HG03342 (cell line): ENCODE measurements around the gene TRRAP.
"Not testable (repeated sequence)": the region's sequence is repeated elsewhere in the genome, so short reads cannot be mapped to it uniquely, and the experiment has no call there.

Experiments used
- ATAC-seq: cut with Tn5 transposase; IDR thresholded peaks from one replicate; pipeline ENCODE4 v1.9.1; 2021; ENCODE audit warnings: mild to moderate bottlenecking, moderate library complexity; ENCODE audit not compliant: unreplicated experiment

Gene TRRAP

GRCh38 chr7:99040104-99040958, 162.0 kb downstream of the TRRAP start:
- ATAC-seq = no peak

- ATAC-seq = no peak
Measured at GRCh38 chr7:99041526-99041925, 163.2 kb downstream of the TRRAP start.

GRCh38 chr7:99042957-99043356, 164.6 kb downstream of the TRRAP start:
- no peak for ATAC-seq

DNA sequence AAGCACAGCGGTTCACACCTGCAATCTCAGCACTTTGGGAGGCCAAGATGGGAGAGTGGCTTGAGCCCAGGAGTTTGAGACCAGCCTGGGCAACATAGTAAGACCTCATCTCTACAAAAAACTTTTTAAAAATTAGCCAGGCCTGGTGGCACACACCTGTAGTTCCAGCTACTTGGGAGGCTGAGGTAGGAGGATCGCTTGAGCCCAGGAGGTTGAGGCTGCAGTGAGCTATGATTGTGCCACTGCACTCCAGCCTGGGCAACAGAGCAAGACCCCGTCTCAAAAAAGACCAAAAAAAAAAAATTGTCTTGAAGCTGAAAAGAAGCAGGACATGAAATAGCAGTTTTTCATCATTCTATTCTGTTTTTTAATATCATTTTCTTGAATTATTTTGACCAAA, 166.5 kb downstream of the TRRAP start:
- not testable (repeated sequence) for ATAC-seq

DNA sequence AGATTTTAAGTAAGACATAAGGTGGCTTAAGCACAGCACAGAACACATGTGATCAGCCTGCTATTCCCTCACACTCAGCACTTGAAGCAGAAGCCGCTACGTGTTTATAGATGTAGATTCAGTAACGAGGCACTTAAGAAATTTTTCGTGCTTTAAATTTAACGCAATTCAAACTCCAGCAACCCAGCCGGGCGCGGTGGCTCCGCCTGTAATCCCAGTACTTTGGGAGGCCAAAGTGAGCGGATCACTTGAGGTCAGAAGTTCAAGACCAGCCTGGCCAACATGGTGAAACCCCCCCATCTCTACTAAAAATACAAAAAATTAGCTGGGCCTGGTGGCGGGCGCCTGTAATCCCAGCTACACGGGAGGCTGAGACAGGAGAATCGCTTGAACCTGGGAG, 167.9 kb downstream of the TRRAP start:
- ATAC-seq = not testable (repeated sequence)

GRCh38 chr7:99046722-99047121, 168.4 kb downstream of the TRRAP start:
- ATAC-seq = no peak

- ATAC-seq = no peak
Measured at GRCh38 chr7:99047526-99048077, 169.3 kb downstream of the TRRAP start.

DNA sequence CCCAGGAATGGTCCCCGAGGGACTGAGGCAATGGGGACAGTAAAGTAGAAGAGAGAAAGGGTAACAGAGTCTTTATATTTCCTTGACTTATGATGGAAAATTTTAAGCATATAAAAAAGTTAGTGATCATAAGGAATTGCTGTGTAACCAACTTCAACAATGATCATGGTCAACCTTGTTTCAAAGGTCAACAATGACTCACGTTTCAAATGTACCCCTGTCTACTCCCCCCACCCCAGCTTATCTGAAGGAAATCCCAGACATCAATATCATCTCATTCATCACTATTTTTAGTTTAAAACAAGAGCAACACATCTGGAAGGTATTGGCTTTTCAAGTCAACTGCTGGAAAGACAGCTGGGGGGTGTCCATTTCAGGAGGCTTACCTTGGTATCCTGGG, 172.6 kb downstream of the TRRAP start:
- ATAC-seq = no peak

DNA sequence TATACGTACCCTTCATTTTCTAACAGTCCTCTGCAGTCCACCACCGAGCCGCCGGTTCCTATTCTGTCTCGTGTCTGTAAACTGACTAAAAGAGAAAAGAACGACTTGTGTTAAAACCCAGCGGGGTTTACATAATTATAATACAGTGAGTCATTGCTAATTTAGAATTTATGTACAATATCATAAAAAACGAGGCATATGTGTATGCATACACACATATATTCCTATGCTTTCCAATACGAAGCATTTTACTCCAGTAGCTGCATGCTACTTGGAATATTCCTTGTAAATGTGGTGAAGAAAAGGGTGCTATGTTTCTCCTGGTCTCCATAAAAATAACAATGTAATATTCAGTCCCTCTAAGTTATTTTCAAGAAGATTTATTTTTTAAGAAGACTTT, 176.4 kb downstream of the TRRAP start:
- no peak for ATAC-seq

DNA sequence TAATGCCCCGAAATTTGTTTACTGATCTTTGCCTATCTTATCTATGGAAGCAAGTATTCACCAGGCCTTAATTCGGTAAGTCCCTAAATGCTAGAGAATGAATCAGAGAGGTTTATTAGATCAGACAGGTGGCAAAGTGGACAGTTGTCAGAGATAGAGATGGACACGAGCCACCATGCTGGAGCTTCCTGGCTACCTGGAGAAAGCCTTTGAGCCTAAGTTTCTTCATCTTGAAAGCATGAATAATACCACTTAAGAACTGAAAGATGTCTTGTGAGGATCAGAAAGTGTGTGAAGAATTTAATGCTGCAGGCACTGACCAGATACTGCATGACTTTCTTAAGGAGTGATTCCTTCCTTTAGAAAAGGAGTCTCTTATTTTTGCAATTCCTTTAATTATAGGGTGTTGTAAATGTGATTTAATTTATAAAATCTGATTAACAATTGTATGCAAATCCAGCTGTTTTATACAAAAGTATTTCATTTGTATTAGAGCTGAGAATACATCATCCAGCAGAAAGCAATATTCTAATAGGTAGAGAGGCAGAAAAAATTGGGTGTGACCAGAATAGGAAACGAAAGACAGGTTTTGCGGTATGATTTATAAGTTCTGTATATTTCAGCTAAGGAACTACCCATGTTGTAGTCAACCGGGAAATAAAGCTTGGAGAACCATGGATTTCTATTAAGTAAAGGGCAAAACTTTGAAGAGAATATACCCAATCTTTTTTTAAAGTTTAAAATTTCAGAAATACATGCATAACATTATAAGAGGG, 182.9 kb downstream of the TRRAP start:
- no peak for ATAC-seq
